ENCODE data around the gene ASXL3.
A peak's percentile ranks its signal among the peaks of the same experiment; 100 is the strongest.

Gene ASXL3

GRCh38 chr18:33755931-33756560 lies 178.0 kb downstream of the ASXL3 start:
- TF ChIP-seq CTCF (IDR thresholded peaks at IDR 0.05; ENCODE audit: insufficient read depth, low read depth, low read length, missing control alignments), result no peak
- DNase-seq (ENCODE audit: low read depth), result peak; percentile 93

GRCh38 chr18:33757037-33757436 lies 179.0 kb downstream of the ASXL3 start:
- TF ChIP-seq CTCF (IDR thresholded peaks at IDR 0.05; ENCODE audit: insufficient read depth, low read depth, low read length, missing control alignments), result no peak
- peak; percentile 38 for DNase-seq (ENCODE audit: low read depth)
- H3K4me3 ChIP-seq (ENCODE audit: low read length), result no peak overlapping the region

More at GRCh38 chr18:33755931-33756560, 178.0 kb downstream of the ASXL3 start:
- H3K4me3 ChIP-seq (ENCODE audit: low read length), result no peak overlapping the region

GRCh38 chr18:33761363-33761762 lies 183.3 kb downstream of the ASXL3 start:
- peak; percentile 52 for TF ChIP-seq CTCF (IDR thresholded peaks at IDR 0.05; ENCODE audit: insufficient read depth, low read depth, low read length, missing control alignments)
- DNase-seq (ENCODE audit: low read depth), result peak; percentile 45
- H3K4me3 ChIP-seq (ENCODE audit: low read length), result no peak overlapping the region

GRCh38 chr18:33781429-33781828 lies 203.4 kb downstream of the ASXL3 start:
- no peak for TF ChIP-seq CTCF (IDR thresholded peaks at IDR 0.05; ENCODE audit: insufficient read depth, low read depth, low read length, missing control alignments)

More at GRCh38 chr18:33781429-33781828, 203.4 kb downstream of the ASXL3 start:
- DNase-seq (ENCODE audit: low read depth), result no peak
- no peak overlapping the region for H3K4me3 ChIP-seq (ENCODE audit: low read length)

All from epithelial cell of esophagus (primary cell).